HCT116 (cell line): ENCODE data around the gene ESCO1. TPM values are rescaled to one million over a fixed set of nuclear protein-coding genes. Genes with fewer than 3 reads are reported as not detected.

Experiments used
- ATAC-seq: fragments of 200-7000 bp; cut with Tn5 transposase; 2 replicates; pipeline ENCODE4 v1.9.1; 2020; ENCODE audit warnings: mild to moderate bottlenecking, moderate library complexity
- BruUV-seq: library from RNA; stranded (reverse); fragments of 400-500 nt; replicated peaks from 2 replicates; lab custom pipeline; 2021; lab: Mats Ljungman, UMichigan
- CTCF ChIA-PET: fragments of 300-600 bp; sonication (Branson Sonifier 250); formaldehyde crosslinking; loops from one replicate; lab custom pipeline; 2021; ENCODE audit warnings: antibody characterized with exemption; lab: Charles Lee
- POLR2A ChIA-PET: fragments of 300-600, 350-600 bp; sonication (Branson Sonifier 250); formaldehyde crosslinking; loops from one replicate; lab custom pipeline; 2021; ENCODE audit warnings: antibody characterized with exemption; lab: Charles Lee
- RAD21 ChIA-PET, 2 experiments: fragments of 300-600 bp; sonication (Branson Sonifier 250); formaldehyde crosslinking; loops; one replicate each; lab custom pipeline; 2023; ENCODE audit warnings: low total read pairs in 2 of 2; ENCODE audit not compliant: uncharacterized antibody in 2 of 2, unreplicated experiment in 2 of 2, low non-redundant PET in 1 of 2; lab: Charles Lee
- DNase-seq: peaks from one replicate; pipeline ENCODE4 v3.0.0-alpha.2; 2010; ENCODE audit warnings: low read depth, low spot score
- H2AFZ ChIP-seq: fragments of 200-600 bp; shearing (Covaris generic), sonication (generic); 2 replicates; pipeline ENCODE4 v1.6.1; 2017; ENCODE audit warnings: low read depth, mixed run types, mixed read lengths, antibody characterized with exemption, low read length; ENCODE audit not compliant: poor library complexity, severe bottlenecking
- H3K27ac ChIP-seq: 2 replicates; pipeline ENCODE4 v1.5.1; 2012; ENCODE audit warnings: low read depth, low read length
- H3K27me3 ChIP-seq: fragments of 200-600 bp; sonication (generic); 2 replicates; pipeline ENCODE4 v1.6.1; 2016; ENCODE audit warnings: mixed run types, low read length, mixed read lengths; ENCODE audit not compliant: insufficient read depth
- H3K36me3 ChIP-seq, 2 experiments: fragments of 200-500 bp in 1 of 2; fragments of 200-600 bp in 1 of 2; sonication (Bioruptor generic) in 1 of 2; sonication (generic) in 1 of 2; 2 replicates each; pipeline versions ENCODE4 v1.5.1 to v1.6.1; 2014 to 2016; ENCODE audit warnings: low read length in 2 of 2, inconsistent platforms in 1 of 2, mixed read lengths in 1 of 2, mixed run types in 1 of 2; ENCODE audit not compliant: insufficient read depth in 2 of 2, control insufficient read depth in 1 of 2
- H3K4me1 ChIP-seq, 2 experiments: fragments of 200-600 bp in 1 of 2; sonication (generic) in 1 of 2; 2 replicates each; pipeline versions ENCODE4 v1.5.1 to v1.6.1; 2012 to 2017; ENCODE audit warnings: low read length in 2 of 2, inconsistent platforms in 1 of 2, mild to moderate bottlenecking in 1 of 2, mixed read lengths in 1 of 2, mixed run types in 1 of 2, moderate library complexity in 1 of 2; ENCODE audit not compliant: insufficient read depth in 2 of 2, control insufficient read depth in 1 of 2
- H3K4me2 ChIP-seq: fragments of 200-600 bp; sonication (generic); 2 replicates; pipeline ENCODE4 v1.6.1; 2017; ENCODE audit warnings: mixed run types, low read length, mixed read lengths
- H3K4me3 ChIP-seq, 2 experiments: fragments of 200-600 bp in 1 of 2; sonication (generic) in 1 of 2; replicated peaks in 1 of 2; 2 replicates each; pipeline ENCODE4 v1.5.1; 2011 to 2016; ENCODE audit warnings: low read length in 2 of 2, control low read depth in 1 of 2, low read depth in 1 of 2, mild to moderate bottlenecking in 1 of 2, mixed read lengths in 1 of 2, mixed run types in 1 of 2
- H3K79me2 ChIP-seq: fragments of 200-600 bp; sonication (generic); 2 replicates; pipeline ENCODE4 v1.6.1; 2017; ENCODE audit warnings: mild to moderate bottlenecking, mixed run types, low read length, moderate library complexity, mixed read lengths; ENCODE audit not compliant: insufficient read depth
- H3K9ac ChIP-seq: fragments of 200-600 bp; sonication (generic); 2 replicates; pipeline ENCODE4 v1.6.1; 2016; ENCODE audit warnings: low read length, mixed read lengths
- H3K9me2 ChIP-seq: fragments of 200-600 bp; sonication (generic), shearing (Covaris generic); 2 replicates; pipeline ENCODE4 v1.6.1; 2017; ENCODE audit warnings: mixed run types, mild to moderate bottlenecking, moderate library complexity; ENCODE audit not compliant: insufficient read depth
- H3K9me3 ChIP-seq, 2 experiments: fragments of 200-500 bp in 1 of 2; fragments of 200-600 bp in 1 of 2; sonication (Bioruptor generic) in 1 of 2; sonication (generic) in 1 of 2; 2 replicates each; pipeline ENCODE4 v1.6.1; 2014 to 2017; ENCODE audit warnings: low read length in 2 of 2, mixed read lengths in 2 of 2, inconsistent platforms in 1 of 2, low read depth in 1 of 2, mild to moderate bottlenecking in 1 of 2, mixed run types in 1 of 2, moderate library complexity in 1 of 2; ENCODE audit not compliant: control insufficient read depth in 1 of 2, insufficient read depth in 1 of 2
- H4K20me1 ChIP-seq: fragments of 200-600 bp; sonication (generic), shearing (Covaris generic); 2 replicates; pipeline ENCODE4 v1.6.1; 2017; ENCODE audit warnings: mixed run types, mild to moderate bottlenecking, moderate library complexity; ENCODE audit not compliant: insufficient read depth
- ATF3 ChIP-seq: IDR thresholded peaks from 2 replicates; pipeline ENCODE4 v1.6.1; 2012
- CBX3 ChIP-seq: IDR thresholded peaks from 2 replicates; pipeline ENCODE4 v1.6.1; 2012; ENCODE audit warnings: low read depth
- CEBPB ChIP-seq: IDR thresholded peaks from 2 replicates; pipeline ENCODE4 v1.6.1; 2012; ENCODE audit warnings: low read depth
- EGR1 ChIP-seq: IDR thresholded peaks from 2 replicates; pipeline ENCODE4 v1.6.1; 2012; ENCODE audit warnings: low read depth
- ELF1 ChIP-seq: IDR thresholded peaks from 2 replicates; pipeline ENCODE4 v1.6.1; 2012; ENCODE audit warnings: low read depth, borderline replicate concordance
- EZH2 ChIP-seq: fragments of 200-600 bp; sonication (generic); IDR thresholded peaks from 2 replicates; pipeline ENCODE4 v1.6.1; 2017; ENCODE audit warnings: antibody characterized with exemption, mixed run types
- EZH2phosphoT487 ChIP-seq: fragments of 200-600 bp; IDR thresholded peaks from 2 replicates; pipeline ENCODE4 v1.6.1; 2018; ENCODE audit warnings: antibody characterized with exemption, borderline replicate concordance
- JUND ChIP-seq: IDR thresholded peaks from 2 replicates; pipeline ENCODE4 v1.6.1; 2012
- MAX ChIP-seq: IDR thresholded peaks from 2 replicates; pipeline ENCODE4 v1.6.1; 2012
- POLR2AphosphoS5 ChIP-seq: IDR thresholded peaks from 2 replicates; pipeline ENCODE4 v1.6.1; 2011; ENCODE audit warnings: mild to moderate bottlenecking, low read depth, low read length, moderate library complexity
- RAD21 ChIP-seq: IDR thresholded peaks from 2 replicates; pipeline ENCODE4 v1.6.1; 2012; ENCODE audit warnings: low read depth, mild to moderate bottlenecking
- REST ChIP-seq: IDR thresholded peaks from 2 replicates; pipeline ENCODE4 v1.6.1; 2012; ENCODE audit warnings: low read depth
- SIN3A ChIP-seq: IDR thresholded peaks from 2 replicates; pipeline ENCODE4 v1.6.1; 2012; ENCODE audit warnings: low read depth
- SP1 ChIP-seq: IDR thresholded peaks from 2 replicates; pipeline ENCODE4 v1.6.1; 2012; ENCODE audit warnings: low read depth
- SRF ChIP-seq: IDR thresholded peaks from 2 replicates; pipeline ENCODE4 v1.6.1; 2012; ENCODE audit warnings: low read depth
- ZFX ChIP-seq: fragments of 450-650 bp; IDR thresholded peaks from 2 replicates; pipeline ENCODE4 v1.6.1; 2017
- intact Hi-C: fragments of 100-400 bp; cut with micrococcal nuclease; formaldehyde crosslinking; loops from 2 replicates; pipeline ENCODE4 v1.10.0; 2022
- total RNA-seq: library from RNA; stranded (reverse); gene quantifications from one replicate; pipeline ENCODE4 v1.2.1, GENCODE V29; 2021; ENCODE audit not compliant: unreplicated experiment

The ESCO1 gene
- total RNA-seq, 1 experiment from 2014 or later, result 19.6 TPM

- H3K36me3 ChIP-seq, result no peaks in the 10 kb centered on the region
- no TSS peak for BruUV-seq
- H3K27me3 ChIP-seq, result no peaks in the 10 kb centered on the region
- DNase-seq (no peak), ATAC-seq (no peak)
- intact Hi-C loops, result no loop called here
- H3K79me2 ChIP-seq, result peaks cover 66% of the 10 kb centered on the region
- no peaks in the 10 kb centered on the region for H4K20me1 ChIP-seq
- CTCF ChIA-PET, result no interaction called here
- no peaks in the 10 kb centered on the region for H3K9me3 ChIP-seq
- RAD21 ChIA-PET, result interaction anchor here in 1 of 2 experiments (0.6 kb wide), 1 partner anchor 168 kb away, joined by 4 read pairs; no protein-coding TSS in a partner anchor
- H3K27ac ChIP-seq, result no peak overlapping the region
- POLR2A ChIA-PET, result no interaction called here
- no peak overlapping the region for H3K4me2 ChIP-seq
- no peaks in the 10 kb centered on the region for H3K9me2 ChIP-seq
- TF ChIP-seq JUND (no peak), SP1 (no peak), MAX (no peak), POLR2AphosphoS5 (no peak), ELF1 (no peak), ZFX (no peak), REST (no peak), SRF (no peak), EZH2phosphoT487 (no peak), CBX3 (no peak), ATF3 (no peak), EZH2 (no peak), CEBPB (no peak), SIN3A (no peak), EGR1 (no peak), RAD21 (no peak)
- TF ChIP-seq, all 23 proteins: peak for 0
- H3K9ac ChIP-seq, result no peak overlapping the region
- H3K4me3 ChIP-seq, result no peak overlapping the region
- no peak overlapping the region for H2AFZ ChIP-seq
- peaks cover 7 to 13% of the 10 kb centered on the region in 2 experiments for H3K4me1 ChIP-seq
Observed at GRCh38 chr18:21597620-21598019, 2.9 kb downstream of the ESCO1 start.
